GM12878 (cell line): ENCODE measurements around the gene GSC2. TPM values are rescaled to one million over a fixed set of nuclear protein-coding genes. Genes with fewer than 3 reads are reported as not detected.
A peak's percentile ranks its signal among the peaks of the same experiment; 100 is the strongest.

Experiments used
- CBX3 ChIP-seq: fragments of 200-600 bp; sonication (generic); IDR thresholded peaks from 2 replicates; pipeline ENCODE4 v1.6.1; 2016; ENCODE audit warnings: low read depth, borderline replicate concordance
- CREB1 ChIP-seq: IDR thresholded peaks from 2 replicates; pipeline ENCODE4 v1.6.1; 2012; ENCODE audit warnings: low read depth, mild to moderate bottlenecking, inconsistent platforms
- CREM ChIP-seq: IDR thresholded peaks from 2 replicates; pipeline ENCODE4 v1.6.1; 2014; ENCODE audit warnings: antibody characterized with exemption, low read depth
- CUX1 ChIP-seq: IDR thresholded peaks from 2 replicates; pipeline ENCODE4 v1.6.1; 2012; ENCODE audit warnings: improper control_type of control experiment, low read depth, low read length; ENCODE audit not compliant: insufficient replicate concordance
- E2F4 ChIP-seq: IDR thresholded peaks from 2 replicates; pipeline ENCODE4 v1.6.1; 2012; ENCODE audit warnings: low read depth, low read length, improper control_type of control experiment
- E4F1 ChIP-seq: fragments of 450-650 bp; IDR thresholded peaks from 2 replicates; pipeline ENCODE4 v1.6.1; 2018; ENCODE audit warnings: borderline replicate concordance, mild to moderate bottlenecking; ENCODE audit not compliant: partially characterized antibody
- EED ChIP-seq: sonication (generic); IDR thresholded peaks from 2 replicates; pipeline ENCODE4 v1.6.1; 2016; ENCODE audit warnings: antibody characterized with exemption, low read depth
- EP300 ChIP-seq, 2 experiments: fragments of 150-350 bp in 1 of 2; IDR thresholded peaks; 2 replicates each; pipeline ENCODE4 v1.6.1; 2011 to 2012; ENCODE audit warnings: low read depth in 2 of 2, low read length in 2 of 2, borderline replicate concordance in 1 of 2, improper control_type of control experiment in 1 of 2, inconsistent platforms in 1 of 2; ENCODE audit not compliant: control insufficient read depth in 1 of 2
- EZH2 ChIP-seq: IDR thresholded peaks from 2 replicates; pipeline ENCODE4 v1.6.1; 2012; ENCODE audit warnings: low read depth, mild to moderate bottlenecking, control low read depth, inconsistent platforms, low read length, borderline replicate concordance; ENCODE audit not compliant: control insufficient read depth
- IKZF1 ChIP-seq: fragments of 450-650 bp; conservative IDR thresholded peaks from 2 replicates; pipeline ENCODE4 v1.6.1; 2017; ENCODE audit warnings: antibody characterized with exemption, mild to moderate bottlenecking
- IKZF2 ChIP-seq, 2 experiments: fragments of 450-650 bp; IDR thresholded peaks; 2 replicates each; pipeline ENCODE4 v1.6.1; 2017; ENCODE audit warnings: mild to moderate bottlenecking in 2 of 2, moderate library complexity in 2 of 2
- MYB ChIP-seq: fragments of 150-350 bp; IDR thresholded peaks from 2 replicates; pipeline ENCODE4 v1.6.1; 2014; ENCODE audit warnings: mild to moderate bottlenecking, low read depth, low read length, borderline replicate concordance
- NFYB ChIP-seq: IDR thresholded peaks from 2 replicates; pipeline ENCODE4 v1.6.1; 2011; ENCODE audit warnings: low read depth, mild to moderate bottlenecking, low read length, improper control_type of control experiment, moderate library complexity; ENCODE audit not compliant: insufficient read depth
- NR2C1 ChIP-seq: fragments of 450-650 bp; IDR thresholded peaks from 2 replicates; pipeline ENCODE4 v1.6.1; 2017; ENCODE audit warnings: antibody characterized with exemption, mild to moderate bottlenecking, moderate library complexity
- POLR2AphosphoS5 ChIP-seq: IDR thresholded peaks from 2 replicates; pipeline ENCODE4 v1.6.1; 2011; ENCODE audit warnings: mild to moderate bottlenecking, low read length, inconsistent platforms
- ZBTB11 ChIP-seq: fragments of 450-650 bp; formaldehyde crosslinking; IDR thresholded peaks from 2 replicates; pipeline ENCODE4 v1.5.0; 2022; ENCODE audit warnings: mild to moderate bottlenecking, missing genetic modification characterization
- polyA plus RNA-seq, 11 experiments: library from polyadenylated mRNA; depleted of rRNA in 4 of 11; unstranded in 6 of 11; stranded (reverse) in 5 of 11; fragments of >200 nt; fragmentation: Nextera tagmentation in 4 of 11; fragmentation: Illumina TruSeq in 1 of 11; extraction: Ambion mirVana in 4 of 11; extraction: Trizol in 1 of 11; gene quantifications; 1 replicate in 1 of 11; 2 replicates in 10 of 11; pipeline versions ENCODE4 v1.2.1 to v1.2.3, GENCODE V29; 2011 to 2016; ENCODE audit warnings: inconsistent platforms in 2 of 11, missing spikeins in 2 of 11, low read depth in 1 of 11
- total RNA-seq, 4 experiments: library from RNA; depleted of rRNA in 3 of 4; stranded (reverse); fragments of >200 nt in 3 of 4; fragmentation: Illumina TruSeq in 1 of 4; extraction: Trizol in 1 of 4; gene quantifications; 2 replicates each; pipeline versions ENCODE4 v1.2.1 to v1.2.3, GENCODE V29; 2013 to 2021

Gene GSC2
- total and polyA plus RNA-seq, 10 of the 15 experiments (the other 5 are each of a cell fraction or from before 2014, with no cell fraction given) = not detected

- TF ChIP-seq CUX1 = no peak
- no peak for TF ChIP-seq EP300 (IDR thresholded peaks at IDR 0.05; ENCODE audit: borderline replicate concordance in 1 of 2, control insufficient read depth in 1 of 2, low read depth in 2 of 2, low read length in 2 of 2)
- TF ChIP-seq CREB1 = no peak
- no peak for TF ChIP-seq EED
- no peak for TF ChIP-seq E2F4
- TF ChIP-seq MYB = no peak
- no peak for TF ChIP-seq IKZF2 (IDR thresholded peaks at IDR 0.05)
- no peak for TF ChIP-seq EZH2
- no peak for TF ChIP-seq NFYB
- TF ChIP-seq POLR2AphosphoS5 = no peak
- peak; percentile 68 for TF ChIP-seq IKZF1
- no peak for TF ChIP-seq CREM
- TF ChIP-seq ZBTB11 (CRISPR knock-in tag) = no peak
- no peak for TF ChIP-seq NR2C1
- TF ChIP-seq E4F1 = peak; percentile 48
- TF ChIP-seq CBX3 = no peak
Measured at GRCh38 chr22:19178065-19178656, 28.1 kb upstream of the GSC2 start (continued).
